Gastroesophageal sphincter (tissue), 3 donors: Measurements from ENCODE around the gene FAM234A.

ENCODE experiments used
- CTCF ChIP-seq, 4 experiments: fragments of 200-600 bp in 2 of 4; fragments of 450-650 bp in 2 of 4; sonication (generic) in 1 of 4; IDR thresholded peaks; one replicate each; pipeline ENCODE4 v1.5.1; 2017 to 2019; ENCODE audit warnings: antibody characterized with exemption in 4 of 4, mild to moderate bottlenecking in 2 of 4, moderate library complexity in 2 of 4
- EP300 ChIP-seq: sonication (generic); formaldehyde crosslinking; IDR thresholded peaks from one replicate; pipeline ENCODE4 v1.6.1; 2017; ENCODE audit warnings: antibody characterized with exemption, mild to moderate bottlenecking
- POLR2A ChIP-seq, 2 donors: fragments of 450-650 bp; IDR thresholded peaks; one replicate each; pipeline ENCODE4 v1.6.1; 2017; ENCODE audit warnings: antibody characterized with exemption in 2 of 2, mild to moderate bottlenecking in 2 of 2, moderate library complexity in 1 of 2

DNA sequence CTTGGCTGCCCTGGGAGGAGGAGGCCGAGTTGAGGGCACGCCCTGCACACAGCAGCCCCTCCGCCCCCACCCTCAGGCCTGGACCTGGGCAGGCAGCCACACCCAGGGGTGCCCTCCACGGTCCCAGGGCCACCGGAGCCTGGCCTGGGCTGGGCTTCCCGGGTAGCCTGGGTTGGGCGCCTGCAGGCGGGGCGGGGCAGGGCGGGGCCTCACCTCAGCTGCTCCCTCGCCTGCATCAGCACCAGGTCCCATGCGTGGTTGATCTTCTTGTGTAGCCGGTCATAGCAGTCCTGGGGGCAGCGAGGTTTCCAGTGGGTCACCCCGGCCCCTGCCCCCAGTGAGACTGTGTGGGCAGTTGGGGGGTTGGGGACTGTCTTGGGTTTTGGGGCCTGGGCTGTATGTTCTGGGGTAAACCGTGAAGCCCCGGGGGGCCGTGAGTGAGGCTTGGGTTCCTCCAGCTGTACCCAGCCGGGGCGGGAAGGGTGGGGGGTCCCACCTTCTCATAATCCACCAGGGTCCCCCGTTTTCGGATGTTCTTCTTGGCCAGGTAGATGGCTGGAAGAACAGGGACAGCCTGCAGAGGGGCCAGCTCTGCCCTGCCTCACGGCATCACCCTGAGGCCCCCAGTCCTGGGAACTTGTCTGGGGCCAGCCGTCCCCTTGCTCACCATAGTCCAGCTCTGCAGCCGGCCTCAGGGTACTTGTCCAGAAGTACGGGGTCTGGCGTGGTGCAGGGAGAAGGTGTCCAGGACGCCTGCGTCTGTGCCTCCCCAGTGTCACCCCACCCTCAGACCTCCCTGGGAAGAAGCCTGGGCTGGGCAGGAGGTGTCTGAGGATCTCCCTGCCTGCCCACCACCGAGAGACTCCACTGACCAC lies 39.2 kb downstream of the FAM234A start:
- TF ChIP-seq POLR2A (IDR thresholded peaks at IDR 0.05) (no peak), CTCF (IDR thresholded peaks at IDR 0.05) (no peak), EP300 (no peak)
